Measurements from ENCODE around the gene PLEKHG3.

Gene PLEKHG3

DNA sequence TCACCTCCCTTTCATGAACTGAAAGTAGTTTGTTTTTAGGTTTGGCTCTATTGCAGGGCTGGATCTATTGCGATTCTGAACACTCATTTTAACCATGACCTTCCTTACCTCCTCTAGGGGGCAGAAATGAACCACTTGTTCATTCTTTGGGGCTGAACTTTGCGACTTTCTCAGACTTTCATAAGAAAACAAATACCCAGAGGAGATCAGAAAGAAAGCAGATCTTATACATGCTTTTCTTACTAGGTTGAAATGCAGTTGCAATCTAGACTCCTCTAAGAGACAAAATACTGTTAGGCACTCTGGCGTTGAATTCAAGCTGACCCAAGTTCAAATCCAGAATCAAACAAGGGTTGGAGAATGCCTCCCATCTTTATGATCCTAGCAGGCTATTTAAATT lies 32.6 kb upstream of the PLEKHG3 start:
- peak; percentile 27 for DNase-seq (ENCODE audit: low read depth)
- TF ChIP-seq, protein P1, sequence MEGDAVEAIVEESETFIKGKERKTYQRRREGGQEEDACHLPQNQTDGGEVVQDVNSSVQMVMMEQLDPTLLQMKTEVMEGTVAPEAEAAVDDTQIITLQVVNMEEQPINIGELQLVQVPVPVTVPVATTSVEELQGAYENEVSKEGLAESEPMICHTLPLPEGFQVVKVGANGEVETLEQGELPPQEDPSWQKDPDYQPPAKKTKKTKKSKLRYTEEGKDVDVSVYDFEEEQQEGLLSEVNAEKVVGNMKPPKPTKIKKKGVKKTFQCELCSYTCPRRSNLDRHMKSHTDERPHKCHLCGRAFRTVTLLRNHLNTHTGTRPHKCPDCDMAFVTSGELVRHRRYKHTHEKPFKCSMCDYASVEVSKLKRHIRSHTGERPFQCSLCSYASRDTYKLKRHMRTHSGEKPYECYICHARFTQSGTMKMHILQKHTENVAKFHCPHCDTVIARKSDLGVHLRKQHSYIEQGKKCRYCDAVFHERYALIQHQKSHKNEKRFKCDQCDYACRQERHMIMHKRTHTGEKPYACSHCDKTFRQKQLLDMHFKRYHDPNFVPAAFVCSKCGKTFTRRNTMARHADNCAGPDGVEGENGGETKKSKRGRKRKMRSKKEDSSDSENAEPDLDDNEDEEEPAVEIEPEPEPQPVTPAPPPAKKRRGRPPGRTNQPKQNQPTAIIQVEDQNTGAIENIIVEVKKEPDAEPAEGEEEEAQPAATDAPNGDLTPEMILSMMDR (conservative IDR thresholded peaks at IDR 0.05; ENCODE audit: low read depth, low read length), result peak; percentile 81
- H3K4me3 ChIP-seq (ENCODE audit: low read length), result no peak overlapping the region

DNA sequence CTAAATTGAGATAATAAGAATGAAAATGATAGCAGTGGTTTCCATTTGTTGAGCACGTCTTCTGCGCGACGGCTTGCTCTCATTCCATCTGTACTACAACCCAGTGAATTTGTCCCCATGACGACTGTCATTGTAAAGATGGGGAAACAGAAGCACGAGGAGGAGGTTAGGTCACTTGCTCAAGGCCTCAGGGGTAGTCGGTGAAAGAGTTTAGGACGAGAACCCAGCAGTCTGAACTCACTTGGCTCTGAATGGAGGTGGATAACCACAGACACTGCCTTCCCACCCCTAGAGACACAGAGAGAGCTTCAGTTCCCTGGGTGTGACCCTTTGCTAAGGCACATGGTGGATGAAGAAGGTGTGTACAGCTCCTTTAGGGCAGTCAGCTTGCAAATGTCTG lies 30.9 kb upstream of the PLEKHG3 start:
- H3K4me3 ChIP-seq (ENCODE audit: low read length), result no peak overlapping the region
- no peak for DNase-seq (ENCODE audit: low read depth)
- TF ChIP-seq, protein P1 (conservative IDR thresholded peaks at IDR 0.05; ENCODE audit: low read depth, low read length), result no peak

DNA sequence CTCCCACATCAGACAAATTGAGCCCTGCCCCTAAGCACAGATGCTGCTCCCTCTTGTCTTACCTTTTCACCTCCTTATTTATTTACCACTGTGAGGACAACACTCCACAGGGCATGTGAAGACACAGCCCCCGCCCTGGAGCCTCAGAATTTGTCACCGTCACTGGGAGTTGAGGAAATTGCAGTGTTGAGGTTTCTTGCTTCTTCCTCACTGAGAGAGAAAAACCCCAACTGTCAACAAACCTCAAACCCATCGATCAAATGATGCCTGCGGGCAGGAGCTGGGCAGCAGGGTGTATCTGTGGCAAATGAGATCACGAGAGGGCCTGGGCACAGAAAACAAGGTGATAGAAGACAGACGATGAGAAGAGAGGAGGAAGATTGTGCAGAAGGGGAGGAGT lies 30.5 kb upstream of the PLEKHG3 start:
- H3K4me3 ChIP-seq (ENCODE audit: low read length), result no peak overlapping the region
- no peak for DNase-seq (ENCODE audit: low read depth)
- TF ChIP-seq, protein P1 (conservative IDR thresholded peaks at IDR 0.05; ENCODE audit: low read depth, low read length), result no peak

DNA sequence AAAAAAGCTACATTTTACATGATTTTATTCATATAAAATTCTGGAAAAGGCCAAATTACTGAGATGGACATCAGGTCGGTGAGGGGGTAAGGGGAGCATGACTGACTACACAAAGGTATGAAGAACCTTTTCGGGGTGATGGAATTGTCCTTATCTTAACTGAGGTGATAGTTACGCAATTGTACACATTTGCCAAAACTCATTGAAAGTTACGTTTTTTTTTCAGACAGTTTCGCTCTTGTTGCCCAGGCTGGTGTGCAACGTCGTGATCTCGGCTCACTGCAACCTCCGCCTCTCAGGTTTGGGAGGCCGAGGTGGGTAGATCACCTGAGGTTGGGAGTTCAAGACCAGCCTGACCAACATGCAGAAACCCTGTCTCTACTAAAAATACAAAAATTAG lies 29.4 kb upstream of the PLEKHG3 start:
- no peak for DNase-seq (ENCODE audit: low read depth)
- no peak overlapping the region for H3K4me3 ChIP-seq (ENCODE audit: low read length)
- TF ChIP-seq, protein P1 (conservative IDR thresholded peaks at IDR 0.05; ENCODE audit: low read depth, low read length), result no peak

DNA sequence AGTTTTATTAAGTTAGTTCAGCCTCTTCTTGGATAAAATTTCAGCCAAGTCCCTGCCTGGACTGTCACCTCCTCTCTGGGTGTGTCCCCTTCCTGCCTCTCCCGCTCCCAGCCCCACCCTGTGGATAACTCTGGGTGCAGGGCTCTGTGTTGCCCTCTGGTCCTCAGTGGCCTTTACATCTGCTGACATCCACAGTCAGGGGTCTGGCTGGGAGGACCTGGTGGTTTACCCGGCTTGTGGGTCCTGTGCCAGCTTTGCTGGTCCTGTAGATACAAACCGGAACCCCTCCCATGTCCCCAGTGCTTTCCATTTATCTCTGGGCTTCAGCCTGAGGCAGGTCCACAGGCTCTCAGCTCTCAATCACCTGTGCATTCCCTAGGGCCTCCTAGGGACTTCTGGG lies 28.9 kb upstream of the PLEKHG3 start:
- TF ChIP-seq, protein P1 (conservative IDR thresholded peaks at IDR 0.05; ENCODE audit: low read depth, low read length), result no peak
- H3K4me3 ChIP-seq (ENCODE audit: low read length), result no peak overlapping the region
- DNase-seq (ENCODE audit: low read depth), result no peak

DNA sequence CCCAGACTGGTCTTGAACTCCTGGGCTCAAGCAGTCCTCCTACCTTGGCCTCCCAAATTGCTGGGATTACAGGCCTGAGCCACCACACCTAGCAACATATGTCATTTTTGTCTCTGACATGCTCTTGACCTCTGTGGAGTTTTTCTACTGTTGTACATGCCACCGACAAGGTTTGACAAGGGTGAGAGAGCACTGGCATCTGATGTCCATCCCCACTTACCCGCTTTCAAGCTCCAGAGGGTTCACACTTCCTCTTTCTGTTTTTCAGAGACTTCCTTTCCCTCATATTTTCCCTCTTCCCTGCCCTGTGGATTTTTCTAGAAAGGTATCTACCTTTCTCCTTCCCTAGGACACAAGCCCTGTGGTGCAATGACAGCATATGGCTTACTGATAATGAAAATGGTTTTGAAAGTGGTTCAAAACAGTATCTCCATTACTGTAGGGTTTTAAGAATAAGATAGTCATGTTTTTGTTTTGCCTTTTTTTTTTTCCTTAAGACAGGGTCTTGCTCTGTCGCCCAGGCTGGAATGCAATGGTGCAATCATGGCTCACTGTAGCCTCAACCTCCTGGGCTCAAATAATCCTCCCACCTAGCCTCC lies 27.7 kb upstream of the PLEKHG3 start:
- DNase-seq (ENCODE audit: low read depth), result no peak
- TF ChIP-seq, protein P1 (conservative IDR thresholded peaks at IDR 0.05; ENCODE audit: low read depth, low read length), result no peak
- H3K4me3 ChIP-seq (ENCODE audit: low read length), result no peak overlapping the region

DNA sequence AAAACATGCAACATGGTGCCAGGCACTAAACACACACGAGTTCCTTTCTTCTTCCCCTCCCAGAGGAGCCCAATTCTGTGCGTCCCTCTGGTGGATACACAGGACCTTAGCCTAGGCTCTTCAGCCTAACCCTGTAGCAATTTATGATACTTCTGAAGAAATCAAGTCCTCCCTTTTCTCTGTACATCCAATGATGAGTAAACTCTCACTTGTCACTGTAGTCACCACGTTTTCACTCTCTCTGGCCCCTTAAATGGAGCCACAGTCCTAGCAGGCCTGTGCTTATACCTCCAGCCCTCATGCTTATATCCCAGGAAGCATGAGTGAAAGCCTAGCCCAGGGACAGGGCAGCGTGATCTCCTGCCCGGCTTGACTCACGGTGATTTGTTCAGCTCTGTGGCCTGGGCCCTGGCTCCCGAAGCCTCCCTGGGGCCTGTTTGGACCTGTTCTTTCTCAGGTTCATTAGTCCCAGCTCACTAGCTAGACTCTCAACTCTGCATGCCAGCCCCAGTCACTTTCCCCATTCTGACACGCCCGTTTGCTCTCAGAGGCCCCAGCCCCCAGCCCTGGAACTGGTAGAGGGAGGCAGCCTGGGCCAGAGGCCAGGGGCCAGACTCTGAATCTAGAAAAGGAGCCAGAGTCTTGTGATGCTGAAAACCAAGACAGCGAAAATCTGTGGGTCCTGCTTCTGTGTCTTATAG lies 24.1 kb upstream of the PLEKHG3 start:
- DNase-seq (ENCODE audit: low read depth), result peak; percentile 32
- no peak overlapping the region for H3K4me3 ChIP-seq (ENCODE audit: low read length)
- TF ChIP-seq, protein P1 (conservative IDR thresholded peaks at IDR 0.05; ENCODE audit: low read depth, low read length), result no peak
